HG03575 (cell line): ENCODE results near the gene RNASE4.
"Not testable (repeated sequence)": the region's sequence is repeated elsewhere in the genome, so short reads cannot be mapped to it uniquely, and the experiment has no call there.

Experiments
- ATAC-seq: cut with Tn5 transposase; IDR thresholded peaks from one replicate; pipeline ENCODE4 v1.9.1; 2021; ENCODE audit not compliant: unreplicated experiment, insufficient number of reproducible peaks, low FRiP score; ENCODE audit errors: extremely low read depth

The RNASE4 gene

DNA sequence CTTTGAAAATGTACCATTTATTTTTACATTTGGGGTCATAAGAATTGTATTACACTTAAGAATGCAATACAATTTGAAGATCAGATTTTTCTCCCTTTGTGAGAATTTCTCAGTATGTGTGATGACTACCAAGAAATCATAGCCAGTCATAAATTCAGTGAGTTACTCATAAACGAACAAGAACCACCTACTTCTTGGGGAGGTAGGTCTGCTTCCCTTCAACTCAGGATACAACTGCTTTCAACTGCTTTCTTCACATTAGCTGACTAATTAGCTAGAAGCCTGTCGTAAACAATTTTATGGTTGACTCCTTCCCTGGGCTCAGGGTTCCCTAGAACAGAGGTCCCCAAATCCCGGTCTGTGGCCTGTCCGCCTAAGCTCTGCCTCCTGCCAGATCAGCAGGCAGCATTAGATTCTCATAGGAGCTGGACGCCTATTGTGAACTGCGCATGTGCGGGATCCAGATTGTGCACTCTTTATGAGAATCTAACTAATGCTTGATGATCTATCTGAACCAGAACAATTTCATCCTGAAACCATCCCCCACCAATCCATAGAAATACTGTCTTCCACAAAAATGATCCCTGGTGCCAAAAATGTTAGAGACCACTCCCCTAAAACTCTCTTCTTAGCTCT, 7.9 kb downstream of the RNASE4 start:
- no peak for ATAC-seq

- ATAC-seq: no peak
Observed at GRCh38 chr14:20696764-20697163, 12.4 kb downstream of the RNASE4 start.

DNA sequence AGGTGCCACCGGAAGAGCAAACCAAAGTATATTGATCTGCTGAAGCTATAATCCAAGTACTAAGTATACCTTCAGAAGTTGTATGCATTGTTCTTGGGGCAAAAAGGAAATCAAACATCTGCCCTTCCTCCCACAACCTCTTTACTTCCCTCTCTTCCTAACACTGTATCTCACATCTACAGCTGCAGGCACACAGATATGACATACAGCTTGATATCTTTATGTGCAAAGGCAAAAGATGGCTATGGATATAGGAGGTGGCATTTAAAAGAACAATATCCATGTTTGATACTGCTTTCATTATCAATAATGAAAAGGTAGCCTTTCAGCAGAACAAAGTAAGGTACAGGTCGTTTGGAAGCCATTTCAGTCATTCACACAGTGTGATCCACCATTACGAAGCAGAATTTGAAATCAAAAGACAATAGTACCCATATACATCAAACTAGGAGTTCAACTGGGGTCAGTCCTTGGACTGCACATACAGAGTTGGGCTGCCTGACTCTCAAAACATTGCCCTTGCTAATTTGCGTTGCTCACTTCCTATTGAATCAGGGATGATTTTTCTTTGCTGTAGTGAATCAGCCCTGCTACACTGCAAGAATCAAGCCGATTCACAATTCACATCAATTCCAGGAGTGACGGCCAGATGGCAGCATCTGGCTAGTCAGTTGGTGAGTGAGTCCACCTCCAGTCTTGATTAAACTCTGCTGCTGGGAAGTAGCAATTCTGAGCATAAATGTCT, 13.1 kb downstream of the RNASE4 start:
- ATAC-seq: no peak

GRCh38 chr14:20698018-20698329, 13.6 kb downstream of the RNASE4 start:
- no peak for ATAC-seq

DNA sequence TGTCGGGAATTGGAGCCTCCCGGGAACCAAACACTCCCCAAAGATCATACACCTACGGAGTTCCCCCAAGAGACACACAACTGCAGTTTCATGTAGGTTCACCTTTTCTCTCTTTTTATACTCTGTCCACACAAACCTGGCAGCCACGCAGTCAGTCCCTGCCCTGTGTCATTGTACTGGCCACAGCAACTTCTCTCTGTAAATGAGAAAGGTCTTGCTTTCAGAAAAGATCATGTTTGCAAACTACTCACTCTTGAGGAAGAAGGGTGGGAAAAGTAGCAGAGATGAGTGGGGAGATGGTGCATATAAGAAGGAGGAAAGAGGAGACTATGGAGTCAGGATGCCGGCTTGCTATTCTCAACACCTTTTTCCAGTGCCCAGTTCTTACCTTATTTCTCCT, 14.6 kb downstream of the RNASE4 start:
- no peak for ATAC-seq

DNA sequence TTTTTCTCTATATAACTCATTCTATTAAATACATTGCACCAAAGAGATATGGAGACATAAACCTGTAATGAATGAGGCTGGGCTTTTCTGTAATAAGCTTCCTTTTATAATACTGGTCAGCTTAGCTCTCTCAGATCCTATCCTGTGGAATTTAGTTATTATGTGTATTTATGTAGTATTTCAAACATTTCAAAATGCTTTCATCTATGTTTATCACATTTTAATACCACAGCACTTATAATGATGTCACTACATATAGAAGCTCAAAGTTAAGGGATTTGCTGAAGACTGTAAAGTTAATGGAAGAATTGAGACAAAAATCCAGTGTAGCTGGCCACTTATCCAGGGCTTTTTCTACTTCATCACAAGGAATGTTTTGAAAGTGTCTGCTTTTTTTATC, 15.6 kb downstream of the RNASE4 start:
- ATAC-seq: no peak

DNA sequence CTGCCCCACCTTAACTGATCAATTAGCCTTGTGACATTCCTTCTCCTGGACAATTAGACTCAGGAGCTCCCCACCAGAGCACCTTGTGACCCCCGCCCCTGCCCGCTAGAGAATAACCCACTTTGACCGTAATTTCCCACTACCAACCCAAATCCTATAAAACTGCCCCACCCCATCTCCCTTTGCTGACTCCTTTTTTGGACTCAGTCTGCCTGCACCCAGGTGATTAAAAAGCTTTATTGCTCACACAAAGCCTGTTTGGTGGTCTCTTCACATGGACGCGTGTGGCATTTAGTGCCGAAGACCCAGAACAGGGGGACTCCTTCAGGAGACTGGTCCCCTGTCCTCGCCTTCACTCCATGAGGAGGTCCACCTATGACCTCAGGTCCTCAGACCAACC, 16.6 kb downstream of the RNASE4 start:
- not testable (repeated sequence) for ATAC-seq

- ATAC-seq: no peak
Observed at GRCh38 chr14:20706657-20707355, 22.4 kb downstream of the RNASE4 start.

DNA sequence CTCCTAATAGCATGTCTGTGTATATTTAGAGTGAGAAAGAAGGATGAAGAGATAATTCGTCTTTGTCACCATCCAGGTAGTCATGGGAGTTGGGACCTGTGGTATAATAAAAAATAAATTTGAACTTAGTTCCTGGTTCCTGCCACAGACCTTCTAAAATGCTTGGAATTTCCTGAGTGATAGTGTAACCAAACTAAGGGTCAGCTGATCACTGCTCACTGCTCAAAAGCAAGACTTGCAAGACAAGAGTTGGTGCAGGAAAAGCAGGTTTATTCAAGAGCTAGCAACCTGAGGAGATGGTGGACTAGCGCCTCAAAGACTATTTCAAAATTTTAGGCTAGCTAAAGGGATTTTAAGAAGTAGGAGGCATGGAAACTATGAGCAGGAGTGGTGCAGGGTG, 23.3 kb downstream of the RNASE4 start:
- ATAC-seq: no peak

GRCh38 chr14:20711261-20711660, 26.9 kb downstream of the RNASE4 start:
- ATAC-seq: no peak

DNA sequence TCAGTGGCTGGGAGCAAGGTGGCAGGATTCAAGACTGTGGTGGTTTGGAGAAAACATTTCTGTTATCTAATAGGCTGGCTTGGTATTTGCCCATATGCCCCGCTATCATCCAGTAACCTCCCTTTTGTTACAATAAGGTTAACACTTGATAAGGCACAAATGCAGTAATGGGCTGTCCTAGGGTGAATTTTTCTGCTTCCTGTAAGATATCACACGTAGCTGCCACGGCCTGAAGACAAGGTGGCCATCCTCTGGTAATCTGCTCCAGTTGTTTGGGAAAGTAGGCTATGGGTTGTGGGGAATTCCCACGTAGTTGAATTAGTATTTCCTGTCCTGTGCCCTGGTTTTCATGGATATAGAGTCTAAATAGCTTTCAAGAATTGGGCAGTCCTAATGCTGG, 27.3 kb downstream of the RNASE4 start:
- no peak for ATAC-seq

DNA sequence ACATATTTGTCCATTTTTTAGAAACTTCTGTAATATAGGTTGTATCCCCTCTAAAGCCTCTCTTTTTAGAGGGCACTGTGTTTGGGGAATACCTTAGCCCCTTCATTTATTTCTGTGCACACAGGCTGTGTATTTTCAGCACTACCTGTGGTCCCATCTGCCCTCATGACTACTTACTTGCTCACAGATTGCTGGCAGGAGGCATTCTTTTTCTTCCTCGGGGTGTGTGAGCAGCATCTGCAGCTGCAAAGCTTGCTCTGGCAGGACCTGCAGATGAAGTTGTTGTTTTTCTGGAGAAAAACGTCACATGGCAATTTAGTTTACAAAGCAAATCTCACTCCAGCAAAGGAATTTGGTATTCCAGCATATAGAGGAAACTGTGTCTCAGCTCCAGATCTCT, 28.5 kb downstream of the RNASE4 start:
- ATAC-seq: no peak

- ATAC-seq: no peak
Observed at GRCh38 chr14:20714593-20715250, 30.4 kb downstream of the RNASE4 start.

- ATAC-seq: no peak
Observed at GRCh38 chr14:20719777-20720176, 35.4 kb downstream of the RNASE4 start.

- ATAC-seq: no peak
Observed at GRCh38 chr14:20720741-20721140, 36.4 kb downstream of the RNASE4 start.

- no peak for ATAC-seq
Observed at GRCh38 chr14:20722016-20722415, 37.7 kb downstream of the RNASE4 start.

DNA sequence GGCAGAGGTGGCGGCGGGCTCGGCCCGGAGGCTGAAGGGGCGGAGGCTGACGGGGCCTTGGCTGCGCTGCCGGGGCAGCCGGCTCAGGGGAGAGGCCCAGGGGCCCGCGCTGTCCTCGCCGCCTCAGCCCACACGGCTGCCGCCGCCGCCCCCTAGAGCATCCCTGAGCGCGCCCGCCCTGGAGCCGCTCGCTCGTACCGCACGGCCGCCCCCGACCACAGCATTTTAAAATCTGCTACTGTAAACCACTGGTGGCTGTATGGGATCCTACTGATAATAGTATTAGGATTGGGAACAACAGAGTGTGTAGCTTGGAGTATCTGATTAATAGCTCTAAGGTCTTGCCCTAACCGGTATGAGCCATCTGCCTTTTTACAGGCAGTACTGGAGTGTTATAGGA, 39.1 kb downstream of the RNASE4 start:
- no peak for ATAC-seq

DNA sequence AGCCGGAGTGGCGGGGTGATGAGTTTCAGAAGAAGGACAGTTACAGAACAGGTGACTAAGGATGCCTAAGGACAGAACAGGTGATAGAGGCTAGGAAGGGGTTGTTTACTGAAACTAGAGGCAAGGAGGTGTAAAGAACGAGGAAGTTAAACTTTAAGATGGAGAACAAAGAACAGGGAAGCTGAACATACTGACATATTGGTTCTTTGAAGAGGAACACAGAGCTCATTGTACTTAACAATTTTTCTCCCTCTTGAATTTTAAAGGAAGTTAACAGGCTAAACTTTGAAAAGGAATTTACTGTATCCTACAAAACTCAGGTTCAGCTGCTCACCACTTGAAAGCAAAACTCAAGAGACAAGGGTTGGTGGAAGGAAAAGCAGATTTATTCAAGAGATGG, 41.8 kb downstream of the RNASE4 start:
- ATAC-seq: not testable (repeated sequence)

- ATAC-seq: no peak
Observed at GRCh38 chr14:20726531-20726930, 42.2 kb downstream of the RNASE4 start.

- no peak for ATAC-seq
Observed at GRCh38 chr14:20730891-20731290, 46.5 kb downstream of the RNASE4 start.
